ENCODE results near the gene PTTG1. TPM values are rescaled to one million over a fixed set of nuclear protein-coding genes. Genes with fewer than 3 reads are reported as not detected.

Gene PTTG1
- total RNA-seq, 4 donors from 2014 or later: 31.7 to 98.9 (median 49.9) TPM

- no peaks in the 10 kb centered on the region for H3K9me3 ChIP-seq
- H3K36me3 ChIP-seq: no peaks in the 10 kb centered on the region
- WGBS: 100% methylated on average over 1 of the region's 1 CpG
- no peak for TF ChIP-seq POLR2A (IDR thresholded peaks at IDR 0.05)
- H3K27me3 ChIP-seq: no peaks in the 10 kb centered on the region
- no peak overlapping the region for H3K4me3 ChIP-seq
- H3K4me1 ChIP-seq: peaks cover 7% of the 10 kb centered on the region
- no peak for DNase-seq (ENCODE audit: low spot score in 2 of 2)
- no peak overlapping the region for H3K27ac ChIP-seq
These were observed 27.2 kb downstream of the PTTG1 start for GRCh38 chr5:160448886-160449285.

DNA sequence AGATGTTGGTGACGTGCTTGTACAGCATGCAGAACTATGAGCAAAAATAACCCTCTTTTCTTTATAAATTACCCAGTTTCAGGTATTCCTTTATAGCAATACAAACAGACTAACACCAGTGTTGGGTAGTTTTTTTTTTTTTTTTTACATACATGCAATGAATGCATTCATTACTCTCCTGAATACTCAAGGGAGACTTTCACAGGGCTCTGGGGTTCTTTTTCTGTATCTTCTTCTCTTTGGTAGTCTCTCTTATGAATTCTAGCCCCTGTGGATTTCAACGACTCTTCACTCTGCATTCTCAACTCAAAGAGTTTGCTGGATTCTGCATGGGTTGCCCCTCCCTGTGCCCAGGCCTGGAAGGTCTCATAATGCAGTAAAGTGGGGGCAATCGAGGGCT lies 27.8 kb downstream of the PTTG1 start:
- no peak overlapping the region for H3K27ac ChIP-seq
- peaks cover 7% of the 10 kb centered on the region for H3K4me1 ChIP-seq
- H3K4me3 ChIP-seq: no peak overlapping the region
- no peaks in the 10 kb centered on the region for H3K9me3 ChIP-seq
- TF ChIP-seq EP300 (IDR thresholded peaks at IDR 0.05) (no peak), POLR2AphosphoS5 (IDR thresholded peaks at IDR 0.05) (no peak), POLR2A (IDR thresholded peaks at IDR 0.05) (no peak)
- TF ChIP-seq, protein P1, sequence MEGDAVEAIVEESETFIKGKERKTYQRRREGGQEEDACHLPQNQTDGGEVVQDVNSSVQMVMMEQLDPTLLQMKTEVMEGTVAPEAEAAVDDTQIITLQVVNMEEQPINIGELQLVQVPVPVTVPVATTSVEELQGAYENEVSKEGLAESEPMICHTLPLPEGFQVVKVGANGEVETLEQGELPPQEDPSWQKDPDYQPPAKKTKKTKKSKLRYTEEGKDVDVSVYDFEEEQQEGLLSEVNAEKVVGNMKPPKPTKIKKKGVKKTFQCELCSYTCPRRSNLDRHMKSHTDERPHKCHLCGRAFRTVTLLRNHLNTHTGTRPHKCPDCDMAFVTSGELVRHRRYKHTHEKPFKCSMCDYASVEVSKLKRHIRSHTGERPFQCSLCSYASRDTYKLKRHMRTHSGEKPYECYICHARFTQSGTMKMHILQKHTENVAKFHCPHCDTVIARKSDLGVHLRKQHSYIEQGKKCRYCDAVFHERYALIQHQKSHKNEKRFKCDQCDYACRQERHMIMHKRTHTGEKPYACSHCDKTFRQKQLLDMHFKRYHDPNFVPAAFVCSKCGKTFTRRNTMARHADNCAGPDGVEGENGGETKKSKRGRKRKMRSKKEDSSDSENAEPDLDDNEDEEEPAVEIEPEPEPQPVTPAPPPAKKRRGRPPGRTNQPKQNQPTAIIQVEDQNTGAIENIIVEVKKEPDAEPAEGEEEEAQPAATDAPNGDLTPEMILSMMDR (IDR thresholded peaks at IDR 0.05): no peak
- no peaks in the 10 kb centered on the region for H3K27me3 ChIP-seq
- DNase-seq (ENCODE audit: low spot score in 2 of 2): no peak
- 94% methylated on average over 3 of the region's 3 CpGs for WGBS
- no peaks in the 10 kb centered on the region for H3K36me3 ChIP-seq

GRCh38 chr5:160450164-160450932 lies 28.7 kb downstream of the PTTG1 start:
- DNase-seq (ENCODE audit: low spot score in 2 of 2): no peak

DNA sequence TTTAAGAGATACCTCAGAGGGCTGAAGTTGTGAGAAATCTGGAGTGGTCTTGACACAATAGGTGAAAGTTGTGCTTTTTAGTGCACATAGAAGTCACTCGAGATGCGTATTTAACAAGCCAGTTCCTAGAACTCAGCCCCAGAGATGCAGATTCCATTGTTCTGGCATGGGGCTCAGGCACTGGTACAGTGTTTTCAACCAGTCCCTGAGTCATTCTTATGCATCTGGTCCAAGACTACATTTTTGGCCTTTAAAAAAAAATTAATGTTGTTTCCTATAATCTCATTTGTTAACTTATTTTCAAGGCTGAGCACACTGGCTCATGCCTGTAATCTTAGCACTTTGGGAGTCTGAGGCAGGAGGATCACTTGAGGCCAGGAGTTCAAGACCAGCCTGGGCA lies 29.6 kb downstream of the PTTG1 start:
- no peak overlapping the region for H3K27ac ChIP-seq
- no peak for DNase-seq (ENCODE audit: low spot score in 2 of 2)
- TF ChIP-seq EP300 (IDR thresholded peaks at IDR 0.05) (no peak), POLR2AphosphoS5 (IDR thresholded peaks at IDR 0.05) (no peak), POLR2A (IDR thresholded peaks at IDR 0.05) (no peak)
- TF ChIP-seq, protein P1 (IDR thresholded peaks at IDR 0.05): no peak
- no peak overlapping the region for H3K4me3 ChIP-seq
- peaks cover 7% of the 10 kb centered on the region for H3K4me1 ChIP-seq
- no peaks in the 10 kb centered on the region for H3K9me3 ChIP-seq
- H3K27me3 ChIP-seq: no peaks in the 10 kb centered on the region
- H3K36me3 ChIP-seq: no peaks in the 10 kb centered on the region
- WGBS: 95% methylated on average over 2 of the region's 2 CpGs

More at GRCh38 chr5:160450164-160450932, 28.7 kb downstream of the PTTG1 start:
- Histone ChIP-seq H3K4me3 (no peak overlapping the region), H3K36me3 (no peaks in the 10 kb centered on the region), H3K9me3 (no peaks in the 10 kb centered on the region), H3K27ac (no peak overlapping the region), H3K27me3 (no peaks in the 10 kb centered on the region), H3K4me1 (peaks cover 7% of the 10 kb centered on the region)
- TF ChIP-seq, protein P1 (IDR thresholded peaks at IDR 0.05): no peak
- TF ChIP-seq POLR2A (IDR thresholded peaks at IDR 0.05): no peak
- no peak for TF ChIP-seq POLR2AphosphoS5 (IDR thresholded peaks at IDR 0.05)
- TF ChIP-seq EP300 (IDR thresholded peaks at IDR 0.05): no peak
- WGBS: 73% methylated on average over 9 of the region's 9 CpGs

GRCh38 chr5:160452036-160452435 lies 30.4 kb downstream of the PTTG1 start:
- Histone ChIP-seq H3K36me3 (no peaks in the 10 kb centered on the region), H3K27me3 (no peaks in the 10 kb centered on the region), H3K4me3 (no peak overlapping the region), H3K27ac (no peak overlapping the region), H3K4me1 (peaks cover 11% of the 10 kb centered on the region), H3K9me3 (no peaks in the 10 kb centered on the region)
- DNase-seq (ENCODE audit: low spot score in 2 of 2): no peak
- TF ChIP-seq POLR2A (IDR thresholded peaks at IDR 0.05) (no peak), POLR2AphosphoS5 (IDR thresholded peaks at IDR 0.05) (no peak), EP300 (IDR thresholded peaks at IDR 0.05) (no peak)
- TF ChIP-seq, protein P1 (IDR thresholded peaks at IDR 0.05): no peak
